ENCODE results near the gene TSHZ1. TPM values are rescaled to one million over a fixed set of nuclear protein-coding genes. Genes with fewer than 3 reads are reported as not detected.

Gene TSHZ1
- total and polyA plus RNA-seq, 10 donors = 4.1 to 26.4 (median 18.2) TPM

GRCh38 chr18:75287006-75287405 lies 76.4 kb downstream of the TSHZ1 start:
- peaks cover 0 to 3% (median 0%) of the 10 kb centered on the region in 8 donors for H3K9me3 ChIP-seq
- no peak overlapping the region for H3K27ac ChIP-seq
- no peak for DNase-seq
- H3K4me3 ChIP-seq = no peak overlapping the region
- H3K4me1 ChIP-seq = no peaks in the 10 kb centered on the region
- H3K36me3 ChIP-seq = peaks cover 5 to 63% (median 32%) of the 10 kb centered on the region in 6 donors
- intact Hi-C loops (cut with DNase I; ENCODE audit: low total_unique reads) = no loop called here
- 93 to 98% (median 97%) methylated on average over 23 of the region's 23 CpGs for WGBS, 5 donors
- no peak for TF ChIP-seq POLR2AphosphoS5 (IDR thresholded peaks at IDR 0.05)
- no peak for TF ChIP-seq CTCF (IDR thresholded peaks at IDR 0.05 in 8 of 11, conservative IDR thresholded peaks at IDR 0.05 in 3 of 11)
- no peak for TF ChIP-seq POLR2A (IDR thresholded peaks at IDR 0.05)
- no peaks in the 10 kb centered on the region for H3K27me3 ChIP-seq (replicated peaks in 1 of 7)

- H3K4me1 ChIP-seq = no peaks in the 10 kb centered on the region
- peaks cover 0 to 3% (median 0%) of the 10 kb centered on the region in 8 donors for H3K9me3 ChIP-seq
- H3K27ac ChIP-seq = no peak overlapping the region
- no peak overlapping the region for H3K4me3 ChIP-seq
- no peak for TF ChIP-seq POLR2AphosphoS5 (IDR thresholded peaks at IDR 0.05)
- TF ChIP-seq POLR2A (IDR thresholded peaks at IDR 0.05) = no peak
- no peak for TF ChIP-seq CTCF (IDR thresholded peaks at IDR 0.05 in 8 of 11, conservative IDR thresholded peaks at IDR 0.05 in 3 of 11)
- intact Hi-C loops (cut with DNase I; ENCODE audit: low total_unique reads) = no loop called here
- peaks cover 5 to 63% (median 32%) of the 10 kb centered on the region in 6 donors for H3K36me3 ChIP-seq
- DNase-seq = no peak
- no peaks in the 10 kb centered on the region for H3K27me3 ChIP-seq (replicated peaks in 1 of 7)
- 92 to 98% (median 97%) methylated on average over 17 to 24 of the region's 24 CpGs for WGBS, 5 donors
Observed at GRCh38 chr18:75287700-75288099, 77.1 kb downstream of the TSHZ1 start.

GRCh38 chr18:75289761-75290160 lies 79.2 kb downstream of the TSHZ1 start:
- Histone ChIP-seq H3K9me3 (peaks cover 0 to 3% (median 0%) of the 10 kb centered on the region in 8 donors), H3K27me3 (replicated peaks in 1 of 7) (no peaks in the 10 kb centered on the region), H3K4me3 (no peak overlapping the region), H3K27ac (no peak overlapping the region), H3K36me3 (peaks cover 5 to 59% (median 32%) of the 10 kb centered on the region in 6 donors), H3K4me1 (no peaks in the 10 kb centered on the region)
- 87 to 95% (median 90%) methylated on average over 4 of the region's 4 CpGs for WGBS, 5 donors
- DNase-seq = no peak
- TF ChIP-seq POLR2AphosphoS5 (IDR thresholded peaks at IDR 0.05) = no peak
- no peak for TF ChIP-seq POLR2A (IDR thresholded peaks at IDR 0.05)
- TF ChIP-seq CTCF (IDR thresholded peaks at IDR 0.05 in 8 of 11, conservative IDR thresholded peaks at IDR 0.05 in 3 of 11) = no peak
- intact Hi-C loops (cut with DNase I; ENCODE audit: low total_unique reads) = no loop called here

- peaks cover 0 to under 1% (median 0%) of the 10 kb centered on the region in 8 donors for H3K9me3 ChIP-seq
- intact Hi-C loops (cut with DNase I; ENCODE audit: low total_unique reads) = no loop called here
- WGBS, 5 donors = 92 to 96% (median 94%) methylated on average over 9 of the region's 9 CpGs
- H3K4me3 ChIP-seq = no peak overlapping the region
- TF ChIP-seq POLR2A (IDR thresholded peaks at IDR 0.05) (no peak), POLR2AphosphoS5 (IDR thresholded peaks at IDR 0.05) (no peak), CTCF (IDR thresholded peaks at IDR 0.05 in 8 of 11, conservative IDR thresholded peaks at IDR 0.05 in 3 of 11) (no peak)
- no peaks in the 10 kb centered on the region for H3K4me1 ChIP-seq
- peaks cover 5 to 48% (median 28%) of the 10 kb centered on the region in 6 donors for H3K36me3 ChIP-seq
- DNase-seq = no peak
- H3K27ac ChIP-seq = no peak overlapping the region
- no peaks in the 10 kb centered on the region for H3K27me3 ChIP-seq (replicated peaks in 1 of 7)
Observed at GRCh38 chr18:75290737-75291358, 80.3 kb downstream of the TSHZ1 start.

Measured in spleen (tissue), 11 donors.